ENCODE measurements around the gene GCK. TPM values are rescaled to one million over a fixed set of nuclear protein-coding genes. Genes with fewer than 3 reads are reported as not detected.
A peak's percentile ranks its signal among the peaks of the same experiment; 100 is the strongest.

The GCK gene
- total and polyA plus RNA-seq, 12 donors: 0.09 to 2.1 (median 0.50) TPM; not detected in 3

GRCh38 chr7:44197474-44197873 lies 8.2 kb upstream of the GCK start:
- no peak for DNase-seq
- Histone ChIP-seq H3K27ac (no peak overlapping the region), H3K4me3 (no peak overlapping the region), H3K27me3 (peaks cover 2% of the 10 kb centered on the region), H3K36me3 (replicated peaks in 1 of 2) (no peaks in the 10 kb centered on the region), H3K9me3 (replicated peaks in 1 of 3) (no peaks in the 10 kb centered on the region), H3K4me1 (replicated peaks in 1 of 2) (peaks cover 6 to 11% of the 10 kb centered on the region in 2 donors)
- intact Hi-C loops (cut with DNase I): loop anchor here in 1 of 2 donors (10.0 kb wide), 1 partner anchor 123 kb away; no protein-coding TSS in a partner anchor
- 65 to 76% (median 69%) methylated on average over 7 of the region's 7 CpGs for WGBS, 4 donors
- TF ChIP-seq POLR2A (IDR thresholded peaks at IDR 0.05) (no peak), CTCF (IDR thresholded peaks at IDR 0.05) (no peak)

- Histone ChIP-seq H3K9me3 (replicated peaks in 1 of 3) (no peaks in the 10 kb centered on the region), H3K27me3 (peaks cover 2% of the 10 kb centered on the region), H3K4me1 (replicated peaks in 1 of 2) (peaks cover under 1% of the 10 kb centered on the region in 2 donors), H3K27ac (no peak overlapping the region), H3K4me3 (no peak overlapping the region), H3K36me3 (replicated peaks in 1 of 2) (no peaks in the 10 kb centered on the region)
- intact Hi-C loops (cut with DNase I): loop anchor here in 1 of 2 donors (10.0 kb wide), 1 partner anchor 122 kb away; no protein-coding TSS in a partner anchor
- 26 to 41% (median 35%) methylated on average over 3 of the region's 3 CpGs for WGBS, 4 donors
- TF ChIP-seq POLR2A (IDR thresholded peaks at IDR 0.05) (no peak), CTCF (IDR thresholded peaks at IDR 0.05) (peak; percentile 32 to 68 (median 60))
- DNase-seq: peak in 5 of 7 donors; percentile 35 to 69 (median 56)
Measured at GRCh38 chr7:44196450-44196872, 7.2 kb upstream of the GCK start.

- Histone ChIP-seq H3K4me3 (no peak overlapping the region), H3K4me1 (replicated peaks in 1 of 2) (no peaks in the 10 kb centered on the region), H3K27ac (no peak overlapping the region), H3K27me3 (peaks cover 2% of the 10 kb centered on the region), H3K36me3 (replicated peaks in 1 of 2) (no peaks in the 10 kb centered on the region), H3K9me3 (replicated peaks in 1 of 3) (no peaks in the 10 kb centered on the region)
- no peak for TF ChIP-seq POLR2A (IDR thresholded peaks at IDR 0.05)
- intact Hi-C loops (cut with DNase I): loop anchor here in 1 of 2 donors (10.0 kb wide), 1 partner anchor 121 kb away; no protein-coding TSS in a partner anchor
- 27 to 45% (median 42%) methylated on average over 1 of the region's 1 CpG for WGBS, 4 donors
- DNase-seq: no peak
Measured at GRCh38 chr7:44195889-44196288, 6.7 kb upstream of the GCK start.

GRCh38 chr7:44194562-44195145 lies 5.4 kb upstream of the GCK start:
- intact Hi-C loops (cut with DNase I): loop anchor here in 1 of 2 donors (10.0 kb wide), 1 partner anchor 120 kb away; no protein-coding TSS in a partner anchor
- 48 to 77% (median 63%) methylated on average over 3 of the region's 3 CpGs for WGBS, 4 donors
- DNase-seq: no peak

More at GRCh38 chr7:44194562-44195145, 5.4 kb upstream of the GCK start:
- TF ChIP-seq POLR2A (IDR thresholded peaks at IDR 0.05): no peak
- no peak for TF ChIP-seq CTCF (IDR thresholded peaks at IDR 0.05)
- Histone ChIP-seq H3K27ac (no peak overlapping the region), H3K27me3 (peaks cover 2% of the 10 kb centered on the region), H3K36me3 (replicated peaks in 1 of 2) (no peaks in the 10 kb centered on the region), H3K4me3 (no peak overlapping the region), H3K4me1 (replicated peaks in 1 of 2) (no peaks in the 10 kb centered on the region), H3K9me3 (replicated peaks in 1 of 3) (no peaks in the 10 kb centered on the region)

Data from adrenal gland (tissue), 12 donors.